Endometrial microvascular endothelial cells (primary cell): Measurements from ENCODE around the gene CUX1. TPM values are rescaled to one million over a fixed set of nuclear protein-coding genes. Genes with fewer than 3 reads are reported as not detected.
"Not testable (repeated sequence)": the region's sequence is repeated elsewhere in the genome, so short reads cannot be mapped to it uniquely, and the experiment has no call there.

ENCODE experiments used
- in situ Hi-C: cut with HindIII; loops from 2 replicates; pipeline ENCODE4 v1.10.0; 2017; ENCODE audit warnings: low sequenced_read_pairs, low pct_unique_long_range_greater_than_20kb; ENCODE audit errors: inconsistent ontology term
- total RNA-seq: library from RNA; depleted of rRNA; stranded (reverse); fragments of >200 nt; gene quantifications from one replicate; pipeline ENCODE4 v1.2.3, GENCODE V29; 2015; ENCODE audit errors: inconsistent ontology term

CUX1 gene
- total RNA-seq, 1 donor from 2014 or later: 14.9 TPM

GRCh38 chr7:101977249-101977648 lies 159.8 kb downstream of the CUX1 start:
- in situ Hi-C loops: no loop called here

DNA sequence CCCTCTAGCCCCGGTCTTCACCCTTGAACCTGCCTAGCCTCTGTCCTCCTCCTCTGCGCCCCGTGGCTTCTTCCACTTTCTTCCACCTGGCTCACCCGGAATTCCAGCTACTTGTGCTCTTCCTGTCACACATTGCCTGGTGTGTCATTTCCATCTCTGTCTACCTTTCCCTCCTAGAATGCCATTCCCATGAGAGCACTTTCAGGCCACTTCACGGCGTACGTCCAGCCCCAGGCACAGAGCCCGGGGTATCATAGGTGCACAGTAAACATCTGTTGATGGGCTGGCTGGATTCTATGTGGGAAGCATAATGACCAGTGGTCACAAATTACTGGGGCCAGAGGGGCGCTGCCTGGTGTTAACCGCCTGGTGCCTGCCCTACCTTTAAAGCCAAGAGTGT lies 161.3 kb downstream of the CUX1 start:
- in situ Hi-C loops: no loop called here

DNA sequence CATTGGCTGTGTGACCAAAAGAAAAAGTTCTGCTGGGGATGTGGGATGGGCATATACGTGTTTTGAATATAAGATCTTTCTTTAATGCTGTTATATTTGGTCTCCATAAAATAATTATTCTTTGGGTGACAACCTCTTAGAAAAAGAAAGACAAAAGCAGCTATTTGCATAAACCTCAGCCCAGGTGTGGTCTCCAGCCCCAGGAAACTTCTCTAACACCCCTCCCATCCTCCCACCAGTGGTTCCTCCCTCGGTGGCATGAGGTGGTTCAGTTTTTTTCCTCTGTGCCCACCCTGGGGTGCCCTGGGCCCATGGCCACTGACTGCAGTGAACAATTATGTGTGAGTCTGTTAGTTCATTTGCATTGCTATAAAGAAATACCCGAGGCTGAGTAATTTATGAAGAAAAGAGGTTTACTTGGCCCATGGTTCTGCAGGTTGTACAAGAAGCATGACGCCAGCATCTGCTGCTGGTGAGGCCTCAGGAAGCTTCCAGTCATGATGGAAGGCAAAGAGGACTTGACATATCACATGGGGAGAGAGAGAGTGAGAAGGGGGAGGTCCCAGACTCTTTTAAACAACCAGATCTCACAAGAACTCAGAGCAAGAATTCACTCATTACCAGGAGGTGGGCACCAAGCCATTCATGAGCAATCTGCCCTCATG lies 165.9 kb downstream of the CUX1 start:
- in situ Hi-C loops: no loop called here

DNA sequence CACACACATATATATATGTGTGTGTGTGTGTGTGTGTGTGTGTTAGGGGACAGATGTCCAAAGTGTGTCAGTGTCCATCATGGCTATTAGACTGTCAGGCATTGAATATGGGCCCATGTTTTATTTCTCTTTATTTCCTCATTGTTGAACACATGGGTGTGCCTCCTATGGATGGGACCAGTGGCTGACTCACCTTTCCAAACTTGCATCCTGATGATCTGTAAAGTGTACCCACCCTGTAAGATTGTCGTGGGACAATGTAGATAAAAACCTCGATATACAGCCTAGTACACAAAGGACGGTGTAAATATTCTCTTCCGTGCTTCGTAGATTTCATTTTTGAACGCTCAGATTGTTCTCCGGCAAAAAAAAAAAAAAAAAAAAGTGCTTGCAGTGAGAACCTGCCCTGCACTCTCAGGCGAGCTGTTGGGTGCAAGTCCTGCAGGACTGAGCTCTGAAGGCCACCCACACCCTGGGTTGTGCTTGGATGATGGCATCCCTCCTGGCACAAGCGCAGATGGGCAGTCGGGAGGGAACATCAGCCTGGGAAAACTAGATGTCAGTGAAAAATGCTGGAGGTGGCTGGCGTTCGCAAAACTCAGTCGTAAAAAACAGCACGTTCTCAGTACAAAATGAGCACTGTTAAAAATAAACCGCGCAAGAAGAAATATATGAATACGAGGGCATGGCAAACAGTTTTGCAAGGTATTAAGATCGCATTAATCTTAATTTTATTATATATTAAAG lies 166.9 kb downstream of the CUX1 start:
- in situ Hi-C loops: no loop called here

DNA sequence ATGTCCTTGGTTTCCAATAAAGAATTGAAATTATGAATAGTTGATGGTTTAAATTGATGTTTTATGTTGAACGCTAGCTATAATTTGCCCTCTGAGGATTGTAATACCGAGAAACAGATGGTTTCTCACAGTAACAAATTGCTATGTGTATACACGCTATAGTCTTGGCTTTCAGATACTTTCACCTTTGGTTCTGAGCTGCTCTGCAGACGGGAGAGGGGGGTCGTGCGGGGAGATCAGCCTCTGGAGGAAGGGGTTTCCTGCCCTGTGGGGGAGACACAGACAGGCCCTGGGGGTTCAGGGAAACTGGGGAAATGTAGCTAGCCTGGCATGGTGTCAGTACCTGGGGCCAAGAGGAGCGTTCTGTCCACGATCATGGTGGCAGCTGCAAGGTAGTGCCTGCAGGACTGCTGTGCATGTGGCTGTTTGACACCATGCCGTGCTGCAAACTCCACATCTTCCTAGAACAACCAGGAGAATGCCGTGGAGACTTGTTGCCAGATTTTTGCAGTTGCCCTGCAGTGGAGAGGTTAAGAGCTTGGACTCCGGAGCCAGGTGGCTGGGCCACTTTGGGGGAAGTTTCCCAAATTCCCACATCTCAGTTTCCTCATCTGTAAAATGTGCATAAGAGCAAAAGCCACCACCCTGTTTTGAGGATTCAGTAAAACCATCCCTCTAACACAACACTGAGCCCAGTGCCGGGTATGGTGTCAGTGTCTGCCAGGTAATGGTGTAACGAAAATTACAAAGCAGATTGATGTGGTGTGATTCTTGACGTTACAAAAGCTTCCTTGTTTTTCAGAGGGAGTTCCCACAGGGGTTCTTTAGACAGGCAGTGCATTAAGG lies 167.9 kb downstream of the CUX1 start:
- in situ Hi-C loops: no loop called here

DNA sequence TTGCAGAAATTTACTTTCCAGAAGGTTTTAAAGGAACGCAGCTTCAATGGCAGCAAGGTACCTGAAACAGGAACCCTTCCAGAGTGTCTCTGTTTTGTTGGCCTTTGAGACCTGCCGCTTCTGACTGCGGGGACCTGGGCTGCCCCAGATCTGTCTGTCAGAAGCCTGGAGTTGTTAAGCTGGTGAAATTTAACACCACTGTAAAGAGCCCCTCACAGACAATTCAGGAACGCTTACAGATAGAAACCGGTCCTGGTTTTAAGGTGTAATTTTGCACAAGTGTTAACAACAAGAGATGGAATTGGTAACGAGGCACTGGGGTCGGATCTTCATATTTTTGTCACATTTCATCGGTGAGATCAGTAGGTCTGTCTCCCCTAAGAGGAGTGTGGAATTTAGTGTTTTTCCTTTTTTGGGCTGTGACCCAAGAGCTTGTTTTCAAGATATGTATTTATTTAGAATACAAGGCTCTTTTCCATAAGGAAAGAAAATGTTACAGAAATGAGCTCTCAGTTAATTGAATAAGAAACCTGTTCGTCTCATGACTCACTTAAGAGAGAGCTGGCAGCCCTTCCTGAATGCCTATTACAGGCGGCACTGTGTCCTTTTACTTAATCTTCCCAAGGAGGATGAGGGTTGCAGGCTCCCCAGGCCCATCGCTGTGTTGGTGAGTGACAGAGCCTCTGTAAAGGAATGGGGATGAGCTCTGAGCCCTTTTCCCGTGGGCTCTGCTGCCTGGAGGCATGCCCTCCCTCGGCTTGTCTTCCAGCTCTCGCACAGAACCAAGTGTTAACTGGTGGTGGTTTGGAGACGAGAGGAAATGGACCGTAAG lies 168.7 kb downstream of the CUX1 start:
- in situ Hi-C loops: no loop called here

GRCh38 chr7:101987494-101987893 lies 170.1 kb downstream of the CUX1 start:
- in situ Hi-C loops: no loop called here

DNA sequence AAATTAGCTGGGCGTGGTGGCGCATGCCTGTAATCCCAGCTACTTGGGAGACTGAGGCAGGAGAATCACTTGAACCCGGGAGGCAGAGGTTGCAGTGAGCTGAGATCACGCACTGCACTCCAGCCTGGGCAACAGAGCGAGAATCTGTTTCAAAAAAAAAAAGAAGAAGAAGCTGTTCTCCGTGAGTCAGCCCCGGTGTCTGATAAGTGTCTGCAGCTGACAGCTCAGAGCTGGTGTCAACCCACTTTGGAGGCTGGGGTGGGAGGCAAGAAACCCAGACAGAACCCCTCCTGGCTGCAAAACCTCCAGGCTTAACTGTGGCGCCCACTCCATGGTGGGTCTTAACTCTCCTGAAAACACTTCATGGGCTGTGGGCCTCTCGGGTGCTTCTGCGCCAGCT lies 170.6 kb downstream of the CUX1 start:
- in situ Hi-C loops: not testable (repeated sequence)

DNA sequence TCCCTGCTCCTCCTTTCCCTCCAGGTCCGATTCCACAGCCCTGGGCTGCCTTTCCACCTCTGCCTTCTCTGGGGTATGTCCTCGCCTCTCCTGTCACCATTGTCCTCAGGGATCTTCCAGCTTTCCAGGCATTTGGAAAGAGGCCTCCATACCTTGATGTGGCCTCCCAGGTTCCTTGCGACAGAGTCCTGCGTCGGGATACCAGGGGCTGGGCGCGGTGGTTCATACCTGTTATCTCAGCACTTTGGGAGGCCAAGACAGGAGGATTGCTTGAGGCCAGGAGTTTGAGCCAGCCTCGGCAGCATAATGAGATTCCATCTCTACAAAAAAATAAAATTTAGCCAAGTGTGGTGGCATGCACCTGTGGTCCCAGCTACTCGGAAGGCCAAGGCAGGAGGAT lies 171.1 kb downstream of the CUX1 start:
- in situ Hi-C loops: no loop called here

DNA sequence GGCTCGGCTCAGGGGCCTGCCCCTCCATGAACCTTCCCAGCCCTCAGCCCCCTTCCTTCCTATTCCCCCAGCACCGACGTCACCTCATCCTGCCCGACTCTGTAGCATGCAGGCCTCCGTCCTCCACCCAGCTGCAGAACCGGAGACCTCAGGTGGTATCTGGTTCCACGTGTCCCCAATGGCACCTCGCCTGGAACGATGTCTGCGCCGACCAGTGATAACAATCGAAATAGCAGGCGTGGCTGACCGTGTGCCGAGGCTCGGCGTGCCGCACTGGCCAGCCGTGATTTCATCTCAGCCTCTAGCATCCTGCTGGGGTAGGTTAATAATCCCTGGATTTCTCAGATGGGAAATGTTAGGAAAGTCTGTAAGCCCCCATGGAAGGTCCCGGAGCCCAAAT lies 171.7 kb downstream of the CUX1 start:
- in situ Hi-C loops: no loop called here

- in situ Hi-C loops: no loop called here
Observed at GRCh38 chr7:101990811-101991418, 173.5 kb downstream of the CUX1 start.

GRCh38 chr7:101991860-101992259 lies 174.4 kb downstream of the CUX1 start:
- in situ Hi-C loops: no loop called here

GRCh38 chr7:101993311-101993710 lies 175.9 kb downstream of the CUX1 start:
- in situ Hi-C loops: no loop called here

DNA sequence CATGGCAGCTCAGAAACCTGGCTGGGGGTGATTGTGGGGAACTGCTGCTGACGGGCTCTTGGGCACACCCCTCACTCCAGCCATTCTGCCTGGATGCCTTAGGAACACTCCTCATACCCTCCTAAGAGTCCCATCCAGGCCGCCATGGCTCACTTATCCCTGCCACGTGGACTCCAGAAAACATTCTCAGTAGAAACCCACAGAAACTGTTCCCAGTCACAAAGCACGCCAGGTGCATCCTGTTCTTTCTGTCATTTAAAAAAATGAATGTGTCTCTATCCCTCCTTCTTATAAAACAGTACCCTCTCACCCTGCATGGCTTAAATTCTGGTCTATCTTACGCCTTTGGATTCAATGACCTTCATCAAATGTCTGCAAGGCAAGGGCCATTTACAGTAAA lies 177.7 kb downstream of the CUX1 start:
- in situ Hi-C loops: no loop called here

GRCh38 chr7:101996131-101996691 lies 178.8 kb downstream of the CUX1 start:
- in situ Hi-C loops: no loop called here

GRCh38 chr7:101996876-101997275 lies 179.4 kb downstream of the CUX1 start:
- in situ Hi-C loops: no loop called here

DNA sequence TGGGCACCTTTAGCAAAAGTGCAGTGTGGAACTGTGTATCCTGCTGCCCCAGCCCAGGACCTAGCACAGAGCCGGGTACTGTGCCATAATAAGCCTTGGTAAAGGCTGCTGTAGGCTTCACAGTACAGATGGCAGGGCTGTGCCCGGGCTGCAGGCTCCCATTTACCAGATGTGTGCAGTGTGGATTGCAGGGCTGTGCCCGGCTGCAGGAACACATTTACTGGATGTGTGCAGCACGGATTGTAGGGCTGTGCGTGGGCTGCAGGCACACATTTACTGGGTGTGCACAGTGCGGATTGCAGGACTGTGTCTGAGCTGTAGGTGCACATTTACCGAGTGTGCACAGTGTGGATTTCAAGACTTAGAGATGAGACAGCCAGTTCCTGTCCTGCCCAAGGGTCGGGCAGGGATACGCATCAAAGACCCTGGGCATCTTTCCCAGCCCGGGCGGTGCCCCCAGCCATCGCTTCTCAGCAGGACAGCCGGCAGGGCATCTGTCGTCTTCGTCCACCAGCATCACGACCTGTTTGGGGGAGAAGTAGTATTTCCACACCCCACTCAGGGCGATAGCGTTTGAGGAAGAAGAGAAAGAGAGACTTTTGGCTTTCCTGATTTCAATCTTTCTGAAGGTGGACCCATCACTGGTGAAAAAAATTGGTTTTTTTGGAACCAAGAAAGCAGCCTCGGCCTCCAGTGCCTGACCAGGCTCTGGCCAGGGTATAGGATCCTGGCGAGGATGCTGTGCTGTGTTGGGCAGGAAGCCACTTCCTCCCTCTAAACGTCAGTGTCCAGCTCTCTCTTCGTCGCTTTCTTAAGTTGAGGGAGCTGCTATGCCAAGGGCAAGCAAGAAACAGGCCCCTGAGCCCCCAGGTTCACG lies 180.8 kb downstream of the CUX1 start:
- in situ Hi-C loops: no loop called here

DNA sequence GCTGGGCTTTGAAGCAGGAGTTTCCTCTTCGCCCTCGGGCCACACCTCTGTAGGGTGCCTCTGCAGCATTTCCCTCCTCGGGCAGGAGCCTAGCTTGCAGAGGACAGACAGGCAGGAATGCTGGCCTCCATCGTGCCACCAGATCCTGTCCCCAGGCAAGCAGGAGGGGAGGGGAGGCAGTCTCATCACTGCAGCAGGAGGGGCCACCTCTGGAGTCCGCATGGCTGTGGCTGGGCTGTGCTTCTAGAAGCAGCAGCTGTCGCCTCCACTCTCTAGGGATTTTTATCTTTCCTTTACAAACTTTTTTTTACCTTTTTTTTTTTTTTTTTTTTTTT lies 181.4 kb downstream of the CUX1 start:
- in situ Hi-C loops: no loop called here
